GM18870 (cell line): ENCODE data around the gene COX7A2.
A peak's percentile ranks its signal among the peaks of the same experiment; 100 is the strongest.

Experiments
- ATAC-seq: cut with Tn5 transposase; IDR thresholded peaks from one replicate; pipeline ENCODE4 v1.9.1; 2021; ENCODE audit warnings: moderate library complexity; ENCODE audit not compliant: unreplicated experiment

Gene COX7A2

GRCh38 chr6:75268988-75269354, 25.4 kb upstream of the COX7A2 start:
- no peak for ATAC-seq

GRCh38 chr6:75268121-75268987, 24.8 kb upstream of the COX7A2 start:
- no peak for ATAC-seq

- no peak for ATAC-seq
Measured at GRCh38 chr6:75267461-75267860, 23.9 kb upstream of the COX7A2 start.

GRCh38 chr6:75266716-75267291, 23.2 kb upstream of the COX7A2 start:
- ATAC-seq = peak; percentile 77

GRCh38 chr6:75263401-75263750, 19.8 kb upstream of the COX7A2 start:
- ATAC-seq = no peak

- ATAC-seq = no peak
Measured at GRCh38 chr6:75262716-75263400, 19.3 kb upstream of the COX7A2 start.

- no peak for ATAC-seq
Measured at GRCh38 chr6:75261299-75261698, 17.7 kb upstream of the COX7A2 start.

- ATAC-seq = no peak
Measured at GRCh38 chr6:75257343-75258087, 13.9 kb upstream of the COX7A2 start.

GRCh38 chr6:75250552-75250951, 7.0 kb upstream of the COX7A2 start:
- ATAC-seq = no peak

- ATAC-seq = no peak
Measured at GRCh38 chr6:75249837-75250236, 6.2 kb upstream of the COX7A2 start.

- ATAC-seq = no peak
Measured at GRCh38 chr6:75246386-75246785, 2.8 kb upstream of the COX7A2 start.

- ATAC-seq = no peak
Measured at GRCh38 chr6:75244063-75244584, 523 bp upstream of the COX7A2 start.

- ATAC-seq = no peak
Measured at GRCh38 chr6:75236630-75237029, 7.0 kb downstream of the COX7A2 start.

- ATAC-seq = no peak
Measured at GRCh38 chr6:75235271-75235670, 8.3 kb downstream of the COX7A2 start.

GRCh38 chr6:75234126-75234865, 9.3 kb downstream of the COX7A2 start:
- no peak for ATAC-seq

GRCh38 chr6:75233092-75233615, 10.4 kb downstream of the COX7A2 start:
- no peak for ATAC-seq

GRCh38 chr6:75230484-75231325, 12.9 kb downstream of the COX7A2 start:
- ATAC-seq = no peak

- ATAC-seq = no peak
Measured at GRCh38 chr6:75224303-75224926, 19.2 kb downstream of the COX7A2 start.

GRCh38 chr6:75223428-75223827, 20.2 kb downstream of the COX7A2 start:
- ATAC-seq = no peak
